ENCODE measurements around the gene MORC3.
"Not testable (repeated sequence)": the region's sequence is repeated elsewhere in the genome, so short reads cannot be mapped to it uniquely, and the experiment has no call there.

The MORC3 gene

GRCh38 chr21:36310016-36310415, 10.0 kb upstream of the MORC3 start:
- Histone ChIP-seq H3K36me3 (ENCODE audit: control insufficient read depth, insufficient read depth, low read length) (no peaks in the 10 kb centered on the region), H3K4me3 (ENCODE audit: low read length) (no peak overlapping the region), H3K9ac (ENCODE audit: low read length) (no peak overlapping the region), H3K4me1 (ENCODE audit: control insufficient read depth, insufficient read depth, low read length) (no peaks in the 10 kb centered on the region), H3K9me3 (ENCODE audit: control insufficient read depth, low read length) (no peaks in the 10 kb centered on the region), H3K27me3 (ENCODE audit: control insufficient read depth, insufficient read depth, low read length) (no peaks in the 10 kb centered on the region)

- H3K27me3 ChIP-seq (ENCODE audit: control insufficient read depth, insufficient read depth, low read length); H3K9ac ChIP-seq (ENCODE audit: low read length); H3K4me3 ChIP-seq (ENCODE audit: low read length); H3K9me3 ChIP-seq (ENCODE audit: control insufficient read depth, low read length); H3K4me1 ChIP-seq (ENCODE audit: control insufficient read depth, insufficient read depth, low read length); H3K36me3 ChIP-seq (ENCODE audit: control insufficient read depth, insufficient read depth, low read length): not testable (repeated sequence)
Observed at GRCh38 chr21:36313446-36313845, 6.6 kb upstream of the MORC3 start.

GRCh38 chr21:36316045-36316444, 4.0 kb upstream of the MORC3 start:
- not testable (repeated sequence) for H3K27me3 ChIP-seq (ENCODE audit: control insufficient read depth, insufficient read depth, low read length); H3K9me3 ChIP-seq (ENCODE audit: control insufficient read depth, low read length); H3K4me3 ChIP-seq (ENCODE audit: low read length); H3K36me3 ChIP-seq (ENCODE audit: control insufficient read depth, insufficient read depth, low read length); H3K9ac ChIP-seq (ENCODE audit: low read length); H3K4me1 ChIP-seq (ENCODE audit: control insufficient read depth, insufficient read depth, low read length)

- H3K27me3 ChIP-seq (ENCODE audit: control insufficient read depth, insufficient read depth, low read length) = no peaks in the 10 kb centered on the region
- H3K9ac ChIP-seq (ENCODE audit: low read length) = no peak overlapping the region
- H3K36me3 ChIP-seq (ENCODE audit: control insufficient read depth, insufficient read depth, low read length) = no peaks in the 10 kb centered on the region
- no peaks in the 10 kb centered on the region for H3K9me3 ChIP-seq (ENCODE audit: control insufficient read depth, low read length)
- H3K4me3 ChIP-seq (ENCODE audit: low read length) = no peak overlapping the region
- peaks cover 8% of the 10 kb centered on the region for H3K4me1 ChIP-seq (ENCODE audit: control insufficient read depth, insufficient read depth, low read length)
Observed at GRCh38 chr21:36316872-36317484, 3.0 kb upstream of the MORC3 start.

DNA sequence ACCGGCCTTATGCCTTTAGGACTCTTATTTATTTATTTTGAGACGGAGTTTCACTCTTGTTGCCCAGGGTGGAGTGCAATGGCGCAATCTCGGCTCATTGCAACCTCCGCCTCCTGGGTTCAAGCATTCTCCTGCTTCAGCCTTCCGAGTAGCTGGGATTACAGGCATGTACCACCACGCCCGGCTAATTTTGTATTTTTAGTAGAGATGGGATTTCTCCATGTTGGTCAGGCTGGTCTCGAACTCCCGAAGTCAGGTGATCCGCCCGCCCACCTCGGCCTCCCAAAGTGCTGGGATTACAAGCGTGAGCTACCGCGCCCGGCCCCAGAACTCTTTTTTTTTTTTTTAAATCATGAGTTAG, 611 bp upstream of the MORC3 start:
- peak overlapping the region; percentile 91 for H3K9ac ChIP-seq (ENCODE audit: low read length)
- peak overlapping the region; percentile 31 for H3K4me3 ChIP-seq (ENCODE audit: low read length)

DNA sequence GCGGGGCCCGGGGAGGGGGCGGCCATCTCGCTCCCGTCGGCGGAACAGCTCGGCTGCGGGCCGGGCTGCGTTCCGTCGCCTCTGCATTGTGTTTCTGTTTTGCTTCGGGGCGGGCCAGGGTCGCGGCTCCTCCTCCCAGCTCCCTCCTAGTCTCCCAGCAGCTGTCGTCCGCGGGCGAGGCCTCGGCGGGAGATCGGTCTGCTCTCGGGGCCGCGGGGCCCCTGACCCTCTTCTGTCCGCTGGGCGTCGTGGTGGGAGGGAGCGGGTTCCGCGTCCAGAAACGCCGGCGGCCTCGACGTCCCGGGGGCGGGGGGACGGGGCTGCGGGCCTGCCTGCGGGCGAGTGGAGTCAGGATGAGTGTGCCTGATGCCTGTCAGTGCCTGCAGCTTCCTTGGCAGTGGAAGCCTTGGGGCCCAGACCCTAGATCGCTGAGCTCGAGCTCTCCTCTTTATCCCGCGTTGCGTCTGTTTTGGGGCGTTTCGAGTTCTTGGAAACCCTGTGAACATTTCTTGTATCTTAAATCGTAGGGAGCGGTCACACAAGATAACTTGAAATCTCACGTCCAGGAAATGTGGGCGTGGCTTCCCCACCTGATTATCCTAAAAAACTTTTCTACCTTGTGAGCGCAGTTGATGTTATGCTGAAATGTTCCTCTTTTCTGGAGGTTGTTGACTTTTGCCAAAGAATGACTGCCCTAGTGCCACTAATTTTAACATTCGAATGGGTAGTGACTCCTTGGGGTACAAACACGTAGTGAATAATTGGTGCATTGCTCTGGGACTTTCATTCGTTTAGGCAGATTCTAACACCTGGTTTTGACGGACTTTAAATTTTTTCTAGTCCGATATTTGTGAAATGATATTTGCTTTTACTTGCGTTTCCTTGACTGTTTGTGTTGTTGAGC, 676 bp downstream of the MORC3 start:
- peak overlapping the region; percentile 91 for H3K9ac ChIP-seq (ENCODE audit: low read length)
- no peaks in the 10 kb centered on the region for H3K36me3 ChIP-seq (ENCODE audit: control insufficient read depth, insufficient read depth, low read length)
- H3K4me3 ChIP-seq (ENCODE audit: low read length) = peak overlapping the region; percentile 81
- H3K27me3 ChIP-seq (ENCODE audit: control insufficient read depth, insufficient read depth, low read length) = no peaks in the 10 kb centered on the region
- H3K9me3 ChIP-seq (ENCODE audit: control insufficient read depth, low read length) = no peaks in the 10 kb centered on the region
- H3K4me1 ChIP-seq (ENCODE audit: control insufficient read depth, insufficient read depth, low read length) = peaks cover 17% of the 10 kb centered on the region

More for the DNA sequence above, 611 bp upstream of the MORC3 start:
- H3K9me3 ChIP-seq (ENCODE audit: control insufficient read depth, low read length); H3K27me3 ChIP-seq (ENCODE audit: control insufficient read depth, insufficient read depth, low read length); H3K36me3 ChIP-seq (ENCODE audit: control insufficient read depth, insufficient read depth, low read length): not testable (repeated sequence)
- peaks cover 17% of the 10 kb centered on the region for H3K4me1 ChIP-seq (ENCODE audit: control insufficient read depth, insufficient read depth, low read length)

GRCh38 chr21:36321325-36322082, 1.5 kb downstream of the MORC3 start:
- Histone ChIP-seq H3K9me3 (ENCODE audit: control insufficient read depth, low read length) (no peaks in the 10 kb centered on the region), H3K9ac (ENCODE audit: low read length) (peak overlapping the region; percentile 91), H3K27me3 (ENCODE audit: control insufficient read depth, insufficient read depth, low read length) (no peaks in the 10 kb centered on the region), H3K36me3 (ENCODE audit: control insufficient read depth, insufficient read depth, low read length) (no peaks in the 10 kb centered on the region), H3K4me1 (ENCODE audit: control insufficient read depth, insufficient read depth, low read length) (peaks cover 17% of the 10 kb centered on the region), H3K4me3 (ENCODE audit: low read length) (peak overlapping the region; percentile 81)

GRCh38 chr21:36322083-36322424, 2.1 kb downstream of the MORC3 start:
- Histone ChIP-seq H3K4me1 (ENCODE audit: control insufficient read depth, insufficient read depth, low read length) (peaks cover 17% of the 10 kb centered on the region), H3K27me3 (ENCODE audit: control insufficient read depth, insufficient read depth, low read length) (no peaks in the 10 kb centered on the region), H3K9me3 (ENCODE audit: control insufficient read depth, low read length) (no peaks in the 10 kb centered on the region), H3K36me3 (ENCODE audit: control insufficient read depth, insufficient read depth, low read length) (no peaks in the 10 kb centered on the region), H3K9ac (ENCODE audit: low read length) (peak overlapping the region; percentile 91), H3K4me3 (ENCODE audit: low read length) (peak overlapping the region; percentile 81)

GRCh38 chr21:36323032-36323431, 3.0 kb downstream of the MORC3 start:
- peak overlapping the region; percentile 28 for H3K9ac ChIP-seq (ENCODE audit: low read length)
- no peaks in the 10 kb centered on the region for H3K9me3 ChIP-seq (ENCODE audit: control insufficient read depth, low read length)
- no peak overlapping the region for H3K4me3 ChIP-seq (ENCODE audit: low read length)
- no peaks in the 10 kb centered on the region for H3K27me3 ChIP-seq (ENCODE audit: control insufficient read depth, insufficient read depth, low read length)
- no peaks in the 10 kb centered on the region for H3K36me3 ChIP-seq (ENCODE audit: control insufficient read depth, insufficient read depth, low read length)
- H3K4me1 ChIP-seq (ENCODE audit: control insufficient read depth, insufficient read depth, low read length) = peaks cover 24% of the 10 kb centered on the region

GRCh38 chr21:36325373-36326010, 5.5 kb downstream of the MORC3 start:
- Histone ChIP-seq H3K4me1 (ENCODE audit: control insufficient read depth, insufficient read depth, low read length) (peaks cover 24% of the 10 kb centered on the region), H3K4me3 (ENCODE audit: low read length) (no peak overlapping the region), H3K27me3 (ENCODE audit: control insufficient read depth, insufficient read depth, low read length) (no peaks in the 10 kb centered on the region)

DNA sequence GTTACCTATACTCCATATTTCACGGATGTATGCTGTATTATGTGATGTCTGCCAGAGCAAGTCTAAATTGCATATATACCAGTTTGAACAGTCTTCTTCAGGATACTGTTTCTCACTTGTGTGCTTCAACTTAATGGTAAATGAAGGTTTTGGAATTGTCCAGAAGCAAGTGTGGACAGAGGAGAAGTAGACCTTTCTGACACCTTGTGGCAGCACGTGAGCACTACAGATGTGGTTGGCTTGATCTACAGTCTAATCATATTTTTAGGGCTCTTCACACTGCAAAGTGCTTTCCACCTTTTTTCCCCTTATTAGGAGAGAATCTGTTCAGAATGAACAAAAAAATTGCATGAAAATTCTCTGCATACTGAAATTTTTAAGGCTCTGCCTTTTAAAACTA, 10.9 kb downstream of the MORC3 start:
- H3K9me3 ChIP-seq (ENCODE audit: control insufficient read depth, low read length) = no peaks in the 10 kb centered on the region
- H3K36me3 ChIP-seq (ENCODE audit: control insufficient read depth, insufficient read depth, low read length) = no peaks in the 10 kb centered on the region
- no peak overlapping the region for H3K4me3 ChIP-seq (ENCODE audit: low read length)
- H3K9ac ChIP-seq (ENCODE audit: low read length) = no peak overlapping the region
- H3K27me3 ChIP-seq (ENCODE audit: control insufficient read depth, insufficient read depth, low read length) = no peaks in the 10 kb centered on the region
- peaks cover 16% of the 10 kb centered on the region for H3K4me1 ChIP-seq (ENCODE audit: control insufficient read depth, insufficient read depth, low read length)

More at GRCh38 chr21:36325373-36326010, 5.5 kb downstream of the MORC3 start:
- no peaks in the 10 kb centered on the region for H3K9me3 ChIP-seq (ENCODE audit: control insufficient read depth, low read length)
- H3K9ac ChIP-seq (ENCODE audit: low read length) = no peak overlapping the region
- no peaks in the 10 kb centered on the region for H3K36me3 ChIP-seq (ENCODE audit: control insufficient read depth, insufficient read depth, low read length)

- H3K36me3 ChIP-seq (ENCODE audit: control insufficient read depth, insufficient read depth, low read length) = peaks cover 12% of the 10 kb centered on the region
- H3K4me1 ChIP-seq (ENCODE audit: control insufficient read depth, insufficient read depth, low read length) = peaks cover 7% of the 10 kb centered on the region
- H3K9ac ChIP-seq (ENCODE audit: low read length) = no peak overlapping the region
- H3K9me3 ChIP-seq (ENCODE audit: control insufficient read depth, low read length) = no peaks in the 10 kb centered on the region
- H3K27me3 ChIP-seq (ENCODE audit: control insufficient read depth, insufficient read depth, low read length) = no peaks in the 10 kb centered on the region
- H3K4me3 ChIP-seq (ENCODE audit: low read length) = no peak overlapping the region
Observed at GRCh38 chr21:36337099-36337509, 17.1 kb downstream of the MORC3 start.

All from mucosa of stomach (tissue), 1 donor.